Ovary (tissue), 9 donors: Measurements from ENCODE around the gene GRAMD1B. TPM values are rescaled to one million over a fixed set of nuclear protein-coding genes. Genes with fewer than 3 reads are reported as not detected.

ENCODE experiments used
- DNase-seq, 5 donors: peaks; one replicate each; pipeline ENCODE4 v3.0.0-alpha.2; 2019 to 2020
- H3K27ac ChIP-seq, 2 donors: fragments of 200-600 bp; one replicate each; pipeline versions ENCODE4 v1.5.1 to v1.8.0; 2019 to 2022
- H3K27me3 ChIP-seq: fragments of 200-600 bp; one replicate; pipeline ENCODE4 v1.8.0; 2022
- H3K36me3 ChIP-seq: fragments of 200-600 bp; sonication (generic); one replicate; pipeline ENCODE4 v1.5.1; 2019
- H3K4me1 ChIP-seq: one replicate; pipeline ENCODE4 v1.8.1; 2013; ENCODE audit warnings: mild to moderate bottlenecking, moderate library complexity; ENCODE audit not compliant: insufficient read depth
- H3K4me3 ChIP-seq: fragments of 200-600 bp; sonication (generic); one replicate; pipeline ENCODE4 v1.5.1; 2017
- H3K9me3 ChIP-seq, 2 donors: fragments of 200-600 bp in 1 of 2; sonication (generic) in 1 of 2; one replicate each; pipeline versions ENCODE4 v1.5.1 to v1.8.1; 2013 to 2019; ENCODE audit warnings: mild to moderate bottlenecking in 1 of 2, moderate library complexity in 1 of 2
- CTCF ChIP-seq, 3 donors: fragments of 450-650 bp in 2 of 3; fragments of 200-600 bp in 1 of 3; IDR thresholded peaks; one replicate each; pipeline versions ENCODE4 v1.5.1 to v1.8.0; 2016 to 2022; ENCODE audit warnings: antibody characterized with exemption in 3 of 3, mild to moderate bottlenecking in 1 of 3
- EP300 ChIP-seq: sonication (generic); formaldehyde crosslinking; IDR thresholded peaks from one replicate; pipeline ENCODE4 v1.6.1; 2017; ENCODE audit warnings: antibody characterized with exemption
- POLR2A ChIP-seq: fragments of 450-650 bp; IDR thresholded peaks from one replicate; pipeline ENCODE4 v1.6.1; 2017; ENCODE audit warnings: antibody characterized with exemption, mild to moderate bottlenecking, moderate library complexity
- WGBS, 3 donors: extraction: QIAGEN DNeasy Blood & Tissue Kit in 1 of 3; methylation state at CpG; one replicate each; pipeline versions ENCODE4 v1.1.5 to v1.1.7; 2013 to 2017; 5-methylcytosine and 5-hydroxymethylcytosine counted together
- intact Hi-C, 4 donors: fragments of 100-400 bp; cut with DNase I; formaldehyde crosslinking; loops; one replicate each; pipeline versions ENCODE4 v1.11.0 to v1.15.1; 2022 to 2023
- polyA plus RNA-seq, 2 donors: library from polyadenylated mRNA; stranded (reverse); fragments of 200-250 nt in 1 of 2; fragments of 350-450 nt in 1 of 2; fragmentation: Illumina TruSeq in 1 of 2; extraction: RNeasy Lipid Tissue Mini Kit (QIAGEN cat#74804) in 1 of 2; gene quantifications; one replicate each; pipeline ENCODE4 v1.2.3, GENCODE V29; 2013 to 2014
- total RNA-seq, 7 donors: library from RNA; depleted of rRNA in 2 of 7; stranded (reverse); fragments of >200 nt in 2 of 7; fragmentation: NEBNext Ultra II Directional in 3 of 7; extraction: Animal tissue kit (Norgen Biotek cat#: 25700) in 3 of 7; gene quantifications; one replicate each; pipeline versions ENCODE4 v1.1.0 to v1.2.4, GENCODE V29; 2016 to 2023
- donor health status: DM: no; HTN: no; CAD: no; lungs with moderate emphysema.
- donor health status: DM: no; HTN: no; CAD: no.
- donor health status: Bipolar disorder and iron deficiency.
- donor health status: DM: yes; HTN: yes; CAD: no.
- donor health status: DM: no; HTN: no; CAD: no.
- donor health status: DM: yes; HTN: yes; CAD: no.

GRAMD1B gene
- total and polyA plus RNA-seq, 9 donors = 10.8 to 185 (median 25.4) TPM

- H3K9me3 ChIP-seq = no peaks in the 10 kb centered on the region
- H3K27ac ChIP-seq = no peak overlapping the region
- WGBS, 3 donors = 70 to 84% (median 82%) methylated on average over 8 of the region's 8 CpGs
- no peaks in the 10 kb centered on the region for H3K36me3 ChIP-seq
- H3K27me3 ChIP-seq = no peaks in the 10 kb centered on the region
- DNase-seq = no peak
- no peak for TF ChIP-seq CTCF (IDR thresholded peaks at IDR 0.05)
- no peak for TF ChIP-seq POLR2A
- TF ChIP-seq EP300 = no peak
- intact Hi-C loops = no loop called here
- no peak overlapping the region for H3K4me3 ChIP-seq
- peaks cover 14% of the 10 kb centered on the region for H3K4me1 ChIP-seq
Measured at GRCh38 chr11:123448823-123449222, 18.8 kb downstream of the GRAMD1B start.

DNA sequence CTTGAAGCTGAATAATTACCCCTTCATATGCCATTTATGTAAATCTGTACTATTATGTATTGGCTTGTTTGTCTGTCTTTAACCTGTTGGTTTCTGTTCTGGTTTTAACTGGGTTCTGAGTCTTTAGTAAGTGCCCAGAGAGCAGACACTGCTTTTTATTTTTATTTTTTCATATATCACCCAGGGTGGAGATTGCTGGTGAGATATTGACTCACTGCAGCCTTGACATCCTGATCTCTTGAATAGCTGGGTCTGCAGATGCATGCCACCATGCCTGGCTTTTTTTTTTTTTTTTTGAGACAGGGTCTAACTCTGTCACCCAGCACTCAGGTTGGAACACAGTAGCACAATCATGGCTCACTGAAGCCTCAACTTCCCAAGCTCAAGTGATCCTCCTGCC is 19.4 kb downstream of the GRAMD1B start:
- Histone ChIP-seq H3K4me1 (peaks cover 14% of the 10 kb centered on the region), H3K9me3 (no peaks in the 10 kb centered on the region), H3K36me3 (no peaks in the 10 kb centered on the region), H3K27ac (no peak overlapping the region), H3K27me3 (no peaks in the 10 kb centered on the region), H3K4me3 (no peak overlapping the region)
- TF ChIP-seq EP300 = no peak
- no peak for TF ChIP-seq CTCF (IDR thresholded peaks at IDR 0.05)
- TF ChIP-seq POLR2A = no peak
- intact Hi-C loops = no loop called here
- DNase-seq = no peak

GRCh38 chr11:123450623-123451022 is 20.6 kb downstream of the GRAMD1B start:
- whole genome bisulfite sequencing, 3 donors = 14 to 25% (median 15%) methylated on average over 3 of the region's 3 CpGs
- no peak for TF ChIP-seq CTCF (IDR thresholded peaks at IDR 0.05)
- TF ChIP-seq EP300 = no peak
- no peak for TF ChIP-seq POLR2A
- Histone ChIP-seq H3K27ac (no peak overlapping the region), H3K27me3 (no peaks in the 10 kb centered on the region), H3K4me3 (no peak overlapping the region), H3K36me3 (no peaks in the 10 kb centered on the region), H3K4me1 (peaks cover 14% of the 10 kb centered on the region), H3K9me3 (no peaks in the 10 kb centered on the region)
- intact Hi-C loops = no loop called here
- peak in 3 of 5 donors; percentile 28 to 36 (median 35) for DNase-seq

DNA sequence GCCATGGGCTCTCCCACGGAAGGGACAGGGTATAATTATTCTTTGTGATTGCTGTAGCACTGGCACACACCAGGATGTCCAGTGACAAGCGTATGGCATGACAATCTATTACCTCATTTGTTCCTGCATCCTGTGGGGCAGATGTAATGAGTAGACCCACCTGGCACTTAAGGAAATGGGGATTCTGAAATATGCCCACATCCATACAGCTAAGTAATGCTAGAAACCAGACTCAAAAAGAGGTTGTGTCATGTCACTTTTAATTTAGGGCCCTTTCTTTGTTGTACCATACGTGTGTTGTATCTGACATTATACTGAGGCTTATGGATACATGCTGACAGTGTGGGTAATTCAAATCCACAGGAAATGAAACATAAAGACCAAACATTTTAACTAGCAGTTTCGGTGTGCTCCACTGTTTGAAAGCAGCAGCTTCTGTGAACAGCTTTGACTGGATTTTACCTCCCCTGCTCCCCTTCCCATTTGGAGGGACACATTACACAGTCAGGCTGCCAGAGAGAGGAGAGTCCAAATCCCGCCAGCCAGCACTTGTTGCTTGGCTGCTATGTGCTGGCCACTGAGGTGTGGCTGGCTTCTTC is 21.2 kb downstream of the GRAMD1B start:
- TF ChIP-seq POLR2A (no peak), EP300 (no peak), CTCF (IDR thresholded peaks at IDR 0.05) (no peak)

More for the DNA sequence above, 21.2 kb downstream of the GRAMD1B start:
- H3K4me1 ChIP-seq = peaks cover 14% of the 10 kb centered on the region
- no peak for DNase-seq
- no peaks in the 10 kb centered on the region for H3K9me3 ChIP-seq
- no peak overlapping the region for H3K27ac ChIP-seq
- H3K4me3 ChIP-seq = no peak overlapping the region
- H3K27me3 ChIP-seq = no peaks in the 10 kb centered on the region
- intact Hi-C loops = no loop called here
- WGBS, 3 donors = 64 to 83% (median 76%) methylated on average over 5 of the region's 5 CpGs
- H3K36me3 ChIP-seq = no peaks in the 10 kb centered on the region
